Gastrocnemius medialis (tissue), 4 donors: ENCODE data around the gene ANXA2.

Experiments
- CTCF ChIP-seq, 5 experiments: fragments of 450-650 bp in 3 of 5; fragments of 200-600 bp in 2 of 5; sonication (generic) in 2 of 5; IDR thresholded peaks in 4 of 5; conservative IDR thresholded peaks in 1 of 5; 1 replicate in 4 of 5; 2 replicates in 1 of 5; pipeline ENCODE4 v1.5.1; 2016 to 2019; ENCODE audit warnings: antibody characterized with exemption in 5 of 5, mild to moderate bottlenecking in 3 of 5, moderate library complexity in 3 of 5
- POLR2A ChIP-seq, 2 donors: fragments of 450-650 bp; IDR thresholded peaks; one replicate each; pipeline ENCODE4 v1.6.1; 2017; ENCODE audit warnings: antibody characterized with exemption in 2 of 2, mild to moderate bottlenecking in 2 of 2, moderate library complexity in 2 of 2

DNA sequence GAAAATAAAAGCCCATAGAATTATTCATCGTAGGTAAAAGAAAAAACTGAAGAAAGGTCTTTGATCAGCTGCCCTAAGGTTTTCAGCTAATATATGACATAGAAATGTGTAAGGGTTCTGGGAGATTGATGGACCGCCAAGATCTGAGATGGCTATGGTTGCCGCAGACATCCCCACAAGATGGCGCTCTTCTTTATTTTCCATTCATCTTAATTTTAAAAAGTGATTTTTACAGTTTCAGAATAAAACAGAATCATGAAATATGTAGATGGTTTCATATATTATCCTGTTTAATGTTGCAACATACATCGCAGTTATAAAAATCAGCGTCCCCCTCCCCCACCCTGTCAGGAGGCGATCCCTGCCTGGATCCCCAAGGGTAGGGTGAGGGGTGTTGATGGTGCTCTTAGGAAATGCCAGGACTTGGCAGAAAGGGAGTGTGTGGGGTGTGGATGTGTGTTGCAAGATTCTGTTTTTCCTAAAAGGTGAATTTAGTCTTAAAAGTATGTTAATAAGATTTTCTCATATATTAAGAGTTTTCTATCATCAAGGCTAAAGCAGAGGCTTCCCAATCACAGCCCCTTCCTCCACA is 68.8 kb downstream of the ANXA2 start:
- no peak for TF ChIP-seq POLR2A (IDR thresholded peaks at IDR 0.05)
- TF ChIP-seq CTCF (IDR thresholded peaks at IDR 0.05 in 4 of 5, conservative IDR thresholded peaks at IDR 0.05 in 1 of 5) = peak in 4 of 5 experiments; percentile 44 to 63 (median 53)
